ENCODE data around the gene FGFRL1. TPM values are rescaled to one million over a fixed set of nuclear protein-coding genes. Genes with fewer than 3 reads are reported as not detected.
A peak's percentile ranks its signal among the peaks of the same experiment; 100 is the strongest.

Gene FGFRL1
- total and polyA plus RNA-seq, 2 of the 13 experiments (the other 11 are each of a cell fraction or from before 2014, with no cell fraction given): 19.1 to 30.6 TPM

DNA sequence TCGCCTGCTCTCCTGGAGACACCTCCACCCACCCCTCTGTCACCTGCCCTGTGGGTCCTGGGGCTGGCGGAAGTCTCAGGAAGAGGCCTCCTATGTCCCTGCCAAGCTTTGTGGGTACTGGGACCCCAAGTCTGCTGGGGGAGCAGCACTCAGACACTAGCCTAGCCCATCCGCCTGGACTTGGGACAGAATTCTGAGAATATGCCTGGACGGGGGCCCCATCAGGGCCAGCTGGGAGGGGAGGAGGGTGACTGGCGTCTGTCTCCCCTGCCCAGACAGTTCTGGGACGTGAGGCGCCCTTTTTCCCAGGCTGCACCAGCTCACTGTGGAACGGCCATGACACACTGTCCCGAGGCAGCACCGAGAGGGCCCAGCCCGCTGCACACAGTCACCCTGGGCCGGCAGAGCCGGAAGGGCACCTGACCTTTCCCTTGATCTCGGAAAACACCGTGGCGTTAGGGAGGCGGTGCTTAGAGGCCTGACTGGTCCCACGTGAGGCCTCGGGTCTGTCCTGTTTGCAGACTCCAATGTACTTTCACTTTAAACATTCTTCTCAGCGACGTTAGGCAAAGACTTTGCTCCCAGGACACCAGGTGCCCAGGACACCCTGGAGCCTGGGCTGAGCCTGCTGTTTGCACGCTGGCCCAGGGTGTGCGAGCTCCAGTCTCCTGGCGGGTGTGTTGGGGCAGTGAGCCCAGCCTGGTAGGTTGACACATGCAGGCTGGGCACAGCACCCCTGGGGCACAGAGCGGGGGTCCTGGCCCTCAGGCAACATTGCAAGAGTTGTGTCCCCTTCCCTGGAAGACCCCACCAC is 18.9 kb upstream of the FGFRL1 start:
- DNase-seq (ENCODE audit: low spot score): peak; percentile 98
- 0% methylated on average over 4 of the region's 25 CpGs for WGBS (ENCODE audit: low lambda C conversion rate)
- no peak for TF ChIP-seq ZSCAN21 (CRISPR knock-in tag; IDR thresholded peaks at IDR 0.05; ENCODE audit: borderline replicate concordance)
- peak; percentile 63 to 75; a peak in 3 of 4 replicates for TF ChIP-seq EP300 (IDR thresholded peaks at IDR 0.05; ENCODE audit: low read depth in 2 of 2, low read length in 2 of 2)
- TF ChIP-seq EP300 (CRISPR knock-in tag; IDR thresholded peaks at IDR 0.05; ENCODE audit: borderline replicate concordance): peak; percentile 80; the same call in 1 of the 2 replicates
- peak; percentile 95 for TF ChIP-seq ZNF510 (CRISPR knock-in tag; IDR thresholded peaks at IDR 0.05; ENCODE audit: low read depth)
- TF ChIP-seq ZNF331 (CRISPR knock-in tag; IDR thresholded peaks at IDR 0.05): no peak; the same call in none of the 2 replicates
- no peak for TF ChIP-seq RARG (CRISPR knock-in tag; IDR thresholded peaks at IDR 0.05; ENCODE audit: low read depth)
- no peak for TF ChIP-seq EED (CRISPR knock-in tag; IDR thresholded peaks at IDR 0.05)
- TF ChIP-seq, protein P1, sequence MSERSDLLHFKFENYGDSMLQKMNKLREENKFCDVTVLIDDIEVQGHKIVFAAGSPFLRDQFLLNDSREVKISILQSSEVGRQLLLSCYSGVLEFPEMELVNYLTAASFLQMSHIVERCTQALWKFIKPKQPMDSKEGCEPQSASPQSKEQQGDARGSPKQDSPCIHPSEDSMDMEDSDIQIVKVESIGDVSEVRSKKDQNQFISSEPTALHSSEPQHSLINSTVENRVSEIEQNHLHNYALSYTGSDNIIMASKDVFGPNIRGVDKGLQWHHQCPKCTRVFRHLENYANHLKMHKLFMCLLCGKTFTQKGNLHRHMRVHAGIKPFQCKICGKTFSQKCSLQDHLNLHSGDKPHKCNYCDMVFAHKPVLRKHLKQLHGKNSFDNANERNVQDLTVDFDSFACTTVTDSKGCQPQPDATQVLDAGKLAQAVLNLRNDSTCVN (CRISPR knock-in tag; IDR thresholded peaks at IDR 0.05; ENCODE audit: borderline replicate concordance): peak; percentile 24; the same call in 1 of the 2 replicates
- no peak for TF ChIP-seq ZNF280B (CRISPR knock-in tag; IDR thresholded peaks at IDR 0.05; ENCODE audit: borderline replicate concordance)
- TF ChIP-seq ZNF770 (CRISPR knock-in tag; IDR thresholded peaks at IDR 0.05): no peak
- TF ChIP-seq JDP2 (CRISPR knock-in tag; IDR thresholded peaks at IDR 0.05; ENCODE audit: borderline replicate concordance): no peak; the same call in 1 of the 2 replicates
- TF ChIP-seq, protein P2, sequence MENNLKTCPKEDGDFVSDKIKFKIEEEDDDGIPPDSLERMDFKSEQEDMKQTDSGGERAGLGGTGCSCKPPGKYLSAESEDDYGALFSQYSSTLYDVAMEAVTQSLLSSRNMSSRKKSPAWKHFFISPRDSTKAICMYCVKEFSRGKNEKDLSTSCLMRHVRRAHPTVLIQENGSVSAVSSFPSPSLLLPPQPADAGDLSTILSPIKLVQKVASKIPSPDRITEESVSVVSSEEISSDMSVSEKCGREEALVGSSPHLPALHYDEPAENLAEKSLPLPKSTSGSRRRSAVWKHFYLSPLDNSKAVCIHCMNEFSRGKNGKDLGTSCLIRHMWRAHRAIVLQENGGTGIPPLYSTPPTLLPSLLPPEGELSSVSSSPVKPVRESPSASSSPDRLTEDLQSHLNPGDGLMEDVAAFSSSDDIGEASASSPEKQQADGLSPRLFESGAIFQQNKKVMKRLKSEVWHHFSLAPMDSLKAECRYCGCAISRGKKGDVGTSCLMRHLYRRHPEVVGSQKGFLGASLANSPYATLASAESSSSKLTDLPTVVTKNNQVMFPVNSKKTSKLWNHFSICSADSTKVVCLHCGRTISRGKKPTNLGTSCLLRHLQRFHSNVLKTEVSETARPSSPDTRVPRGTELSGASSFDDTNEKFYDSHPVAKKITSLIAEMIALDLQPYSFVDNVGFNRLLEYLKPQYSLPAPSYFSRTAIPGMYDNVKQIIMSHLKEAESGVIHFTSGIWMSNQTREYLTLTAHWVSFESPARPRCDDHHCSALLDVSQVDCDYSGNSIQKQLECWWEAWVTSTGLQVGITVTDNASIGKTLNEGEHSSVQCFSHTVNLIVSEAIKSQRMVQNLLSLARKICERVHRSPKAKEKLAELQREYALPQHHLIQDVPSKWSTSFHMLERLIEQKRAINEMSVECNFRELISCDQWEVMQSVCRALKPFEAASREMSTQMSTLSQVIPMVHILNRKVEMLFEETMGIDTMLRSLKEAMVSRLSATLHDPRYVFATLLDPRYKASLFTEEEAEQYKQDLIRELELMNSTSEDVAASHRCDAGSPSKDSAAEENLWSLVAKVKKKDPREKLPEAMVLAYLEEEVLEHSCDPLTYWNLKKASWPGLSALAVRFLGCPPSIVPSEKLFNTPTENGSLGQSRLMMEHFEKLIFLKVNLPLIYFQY (CRISPR knock-in tag; IDR thresholded peaks at IDR 0.05; ENCODE audit: borderline replicate concordance): peak; percentile 99
- peak; percentile 79 for TF ChIP-seq KDM2A (CRISPR knock-in tag; IDR thresholded peaks at IDR 0.05; ENCODE audit: borderline replicate concordance, low read depth)

More for the DNA sequence above, 18.9 kb upstream of the FGFRL1 start:
- intact Hi-C loops (cut with micrococcal nuclease; ENCODE audit: unreplicated experiment) (loop anchor here (2.0 kb wide), 2 partner anchors 16 to 20 kb away; partner anchors contain the start of gene DGKQ), in situ Hi-C loops (cut with HindIII; ENCODE audit: extremely low pct_ligation_motif_present, low pct_unique_long_range_greater_than_20kb) (no loop called here)
- Histone ChIP-seq H4K20me1 (ENCODE audit: insufficient read depth, low read length) (no peaks in the 10 kb centered on the region), H3K9ac (ENCODE audit: insufficient read depth, low read depth, low read length) (peak overlapping the region; percentile 96), H2AFZ (ENCODE audit: low read length) (no peak overlapping the region), H3K36me3 (replicated peaks in 1 of 2; ENCODE audit: control insufficient read depth in 1 of 2, insufficient read depth in 2 of 2, low read length in 2 of 2) (peaks cover 9 to 15% of the 10 kb centered on the region in 2 experiments; a peak in 4 of 5 replicates), H3K4me1 (ENCODE audit: insufficient read depth, low read length) (peaks cover 56% of the 10 kb centered on the region), H3K27me3 (ENCODE audit: control insufficient read depth in 1 of 2, insufficient read depth in 2 of 2, low read length in 2 of 2) (peaks cover 0 to under 1% of the 10 kb centered on the region in 2 experiments; a peak in 2 of 5 replicates), H3K4me3 (replicated peaks in 1 of 3; ENCODE audit: insufficient read depth in 1 of 3, low read depth in 2 of 3, low read length in 3 of 3) (peak overlapping the region; percentile 61 to 85 (median 77)), H3K27ac (ENCODE audit: extremely low read length, insufficient read depth, low read length) (peak overlapping the region; percentile 99), H3K79me2 (ENCODE audit: insufficient read depth, low read length) (peaks cover 16% of the 10 kb centered on the region), H3K9me3 (ENCODE audit: low read length) (no peaks in the 10 kb centered on the region), H3K4me2 (ENCODE audit: low read depth, low read length) (peak overlapping the region; percentile 99)
- TSS peak; percentile 60 for BruUV-seq (replicated peaks)
- FAIRE-seq (peak; percentile 99), ATAC-seq (peak; percentile 81)
- ChIA-PET POLR2A (interaction anchor here (1.1 to 2.5 kb wide), 12 partner anchors 8 to 212 kb away, joined by 3 to 15 read pairs (median 4); partner anchors contain the start of genes GAK and TMEM175), CTCF (ENCODE audit: low intra/inter-chr PET ratio, low total read pairs) (no interaction called here)

Data from HepG2 (cell line).